ENCODE results near the gene KCNIP1. TPM values are rescaled to one million over a fixed set of nuclear protein-coding genes. Genes with fewer than 3 reads are reported as not detected.

Gene KCNIP1
- total and polyA plus RNA-seq, 2 of the 13 experiments (the other 11 are each of a cell fraction or from before 2014, with no cell fraction given): not detected

GRCh38 chr5:170571875-170572852, 68.3 kb downstream of the KCNIP1 start:
- Histone ChIP-seq H4K20me1 (ENCODE audit: insufficient read depth, low read length) (no peaks in the 10 kb centered on the region), H3K9ac (ENCODE audit: insufficient read depth, low read depth, low read length) (no peak overlapping the region), H3K9me3 (ENCODE audit: low read length) (peaks cover 9% of the 10 kb centered on the region; the same call in 1 of the 2 replicates), H3K79me2 (ENCODE audit: insufficient read depth, low read length) (no peaks in the 10 kb centered on the region), H3K27me3 (ENCODE audit: control insufficient read depth in 1 of 2, insufficient read depth in 2 of 2, low read length in 2 of 2) (peaks cover 2 to 33% of the 10 kb centered on the region in 2 experiments; a peak in 3 of 5 replicates), H3K4me1 (ENCODE audit: insufficient read depth, low read length) (no peaks in the 10 kb centered on the region), H3K4me3 (replicated peaks in 1 of 3; ENCODE audit: insufficient read depth in 1 of 3, low read depth in 2 of 3, low read length in 3 of 3) (no peak overlapping the region), H3K27ac (ENCODE audit: extremely low read length, insufficient read depth, low read length) (no peak overlapping the region), H3K36me3 (replicated peaks in 1 of 2; ENCODE audit: control insufficient read depth in 1 of 2, insufficient read depth in 2 of 2, low read length in 2 of 2) (no peaks in the 10 kb centered on the region), H2AFZ (ENCODE audit: low read length) (no peak overlapping the region), H3K4me2 (ENCODE audit: low read depth, low read length) (no peak overlapping the region)
- no peak for FAIRE-seq
- DNase-seq (ENCODE audit: low spot score): no peak
- intact Hi-C loops (cut with micrococcal nuclease; ENCODE audit: unreplicated experiment): no loop called here
- in situ Hi-C loops (cut with HindIII; ENCODE audit: extremely low pct_ligation_motif_present, low pct_unique_long_range_greater_than_20kb): no loop called here
- ChIA-PET CTCF (ENCODE audit: low intra/inter-chr PET ratio, low total read pairs) (no interaction called here), POLR2A (no interaction called here)
- BruUV-seq (replicated peaks): no TSS peak
- TF ChIP-seq ZNF446 (CRISPR knock-in tag; IDR thresholded peaks at IDR 0.05) (no peak), POLR2G (IDR thresholded peaks at IDR 0.05; ENCODE audit: low read depth, low read length) (no peak), GATAD2A (CRISPR knock-in tag; IDR thresholded peaks at IDR 0.05) (no peak)
- TF ChIP-seq, protein P1, sequence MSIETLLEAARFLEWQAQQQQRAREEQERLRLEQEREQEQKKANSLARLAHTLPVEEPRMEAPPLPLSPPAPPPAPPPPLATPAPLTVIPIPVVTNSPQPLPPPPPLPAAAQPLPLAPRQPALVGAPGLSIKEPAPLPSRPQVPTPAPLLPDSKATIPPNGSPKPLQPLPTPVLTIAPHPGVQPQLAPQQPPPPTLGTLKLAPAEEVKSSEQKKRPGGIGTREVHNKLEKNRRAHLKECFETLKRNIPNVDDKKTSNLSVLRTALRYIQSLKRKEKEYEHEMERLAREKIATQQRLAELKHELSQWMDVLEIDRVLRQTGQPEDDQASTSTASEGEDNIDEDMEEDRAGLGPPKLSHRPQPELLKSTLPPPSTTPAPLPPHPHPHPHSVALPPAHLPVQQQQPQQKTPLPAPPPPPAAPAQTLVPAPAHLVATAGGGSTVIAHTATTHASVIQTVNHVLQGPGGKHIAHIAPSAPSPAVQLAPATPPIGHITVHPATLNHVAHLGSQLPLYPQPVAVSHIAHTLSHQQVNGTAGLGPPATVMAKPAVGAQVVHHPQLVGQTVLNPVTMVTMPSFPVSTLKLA (IDR thresholded peaks at IDR 0.05): no peak
- no peak for ATAC-seq
- 9% methylated on average over 13 of the region's 16 CpGs for WGBS (ENCODE audit: low lambda C conversion rate)

DNA sequence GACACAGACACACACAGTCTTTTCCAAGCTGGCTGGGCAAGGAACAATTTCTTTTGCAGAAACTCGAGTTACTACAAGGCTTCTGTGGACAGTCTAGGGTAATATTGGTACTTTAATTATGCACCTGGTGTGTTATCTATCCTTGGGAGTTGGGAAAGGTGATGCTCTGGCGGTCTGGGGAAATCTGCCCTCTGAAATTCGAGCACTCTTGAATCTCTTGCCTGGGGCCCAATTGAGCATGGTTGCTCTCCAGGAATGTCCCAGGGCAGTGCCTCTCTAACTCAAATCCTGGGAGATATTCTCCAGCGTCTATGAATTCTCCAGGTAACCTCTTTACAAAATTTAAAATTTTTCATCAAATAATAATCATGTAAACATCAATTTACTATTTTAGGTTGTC, 69.3 kb downstream of the KCNIP1 start:
- Histone ChIP-seq H3K36me3 (replicated peaks in 1 of 2; ENCODE audit: control insufficient read depth in 1 of 2, insufficient read depth in 2 of 2, low read length in 2 of 2) (no peaks in the 10 kb centered on the region), H3K9me3 (ENCODE audit: low read length) (peaks cover 9% of the 10 kb centered on the region; the same call in 1 of the 2 replicates), H2AFZ (ENCODE audit: low read length) (no peak overlapping the region), H3K9ac (ENCODE audit: insufficient read depth, low read depth, low read length) (no peak overlapping the region), H3K4me3 (replicated peaks in 1 of 3; ENCODE audit: insufficient read depth in 1 of 3, low read depth in 2 of 3, low read length in 3 of 3) (no peak overlapping the region), H3K27me3 (ENCODE audit: control insufficient read depth in 1 of 2, insufficient read depth in 2 of 2, low read length in 2 of 2) (peaks cover 2 to 32% of the 10 kb centered on the region in 2 experiments; a peak in 3 of 5 replicates), H3K4me1 (ENCODE audit: insufficient read depth, low read length) (no peaks in the 10 kb centered on the region), H3K4me2 (ENCODE audit: low read depth, low read length) (no peak overlapping the region), H3K79me2 (ENCODE audit: insufficient read depth, low read length) (no peaks in the 10 kb centered on the region), H3K27ac (ENCODE audit: extremely low read length, insufficient read depth, low read length) (no peak overlapping the region), H4K20me1 (ENCODE audit: insufficient read depth, low read length) (no peaks in the 10 kb centered on the region)
- intact Hi-C loops (cut with micrococcal nuclease; ENCODE audit: unreplicated experiment) (no loop called here), in situ Hi-C loops (cut with HindIII; ENCODE audit: extremely low pct_ligation_motif_present, low pct_unique_long_range_greater_than_20kb) (no loop called here)
- DNase-seq (ENCODE audit: low spot score) (no peak), ATAC-seq (no peak), FAIRE-seq (no peak)
- ChIA-PET POLR2A (no interaction called here), CTCF (ENCODE audit: low intra/inter-chr PET ratio, low total read pairs) (no interaction called here)
- no TSS peak for BruUV-seq (replicated peaks)
- 4% methylated on average over 4 of the region's 4 CpGs for WGBS (ENCODE audit: low lambda C conversion rate)
- TF ChIP-seq ATF6 (CRISPR knock-in tag; conservative IDR thresholded peaks at IDR 0.05) (no peak), AGO2 (optimal IDR thresholded peaks at IDR 0.05; ENCODE audit: low read depth, low read length) (no peak), KLF12 (CRISPR knock-in tag; IDR thresholded peaks at IDR 0.05; ENCODE audit: borderline replicate concordance) (no peak), TBX2 (CRISPR knock-in tag; IDR thresholded peaks at IDR 0.05; ENCODE audit: borderline replicate concordance) (no peak), MYPOP (CRISPR knock-in tag; IDR thresholded peaks at IDR 0.05) (no peak)
- TF ChIP-seq, protein P2, sequence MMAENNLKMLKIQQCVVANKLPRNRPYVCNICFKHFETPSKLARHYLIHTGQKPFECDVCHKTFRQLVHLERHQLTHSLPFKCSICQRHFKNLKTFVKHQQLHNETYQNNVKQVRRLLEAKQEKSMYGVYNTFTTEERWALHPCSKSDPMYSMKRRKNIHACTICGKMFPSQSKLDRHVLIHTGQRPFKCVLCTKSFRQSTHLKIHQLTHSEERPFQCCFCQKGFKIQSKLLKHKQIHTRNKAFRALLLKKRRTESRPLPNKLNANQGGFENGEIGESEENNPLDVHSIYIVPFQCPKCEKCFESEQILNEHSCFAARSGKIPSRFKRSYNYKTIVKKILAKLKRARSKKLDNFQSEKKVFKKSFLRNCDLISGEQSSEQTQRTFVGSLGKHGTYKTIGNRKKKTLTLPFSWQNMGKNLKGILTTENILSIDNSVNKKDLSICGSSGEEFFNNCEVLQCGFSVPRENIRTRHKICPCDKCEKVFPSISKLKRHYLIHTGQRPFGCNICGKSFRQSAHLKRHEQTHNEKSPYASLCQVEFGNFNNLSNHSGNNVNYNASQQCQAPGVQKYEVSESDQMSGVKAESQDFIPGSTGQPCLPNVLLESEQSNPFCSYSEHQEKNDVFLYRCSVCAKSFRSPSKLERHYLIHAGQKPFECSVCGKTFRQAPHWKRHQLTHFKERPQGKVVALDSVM (CRISPR knock-in tag; IDR thresholded peaks at IDR 0.05): no peak

All from HepG2 (cell line).